Measurements from ENCODE around the gene NQO2.
A peak's percentile ranks its signal among the peaks of the same experiment; 100 is the strongest.

NQO2 gene

DNA sequence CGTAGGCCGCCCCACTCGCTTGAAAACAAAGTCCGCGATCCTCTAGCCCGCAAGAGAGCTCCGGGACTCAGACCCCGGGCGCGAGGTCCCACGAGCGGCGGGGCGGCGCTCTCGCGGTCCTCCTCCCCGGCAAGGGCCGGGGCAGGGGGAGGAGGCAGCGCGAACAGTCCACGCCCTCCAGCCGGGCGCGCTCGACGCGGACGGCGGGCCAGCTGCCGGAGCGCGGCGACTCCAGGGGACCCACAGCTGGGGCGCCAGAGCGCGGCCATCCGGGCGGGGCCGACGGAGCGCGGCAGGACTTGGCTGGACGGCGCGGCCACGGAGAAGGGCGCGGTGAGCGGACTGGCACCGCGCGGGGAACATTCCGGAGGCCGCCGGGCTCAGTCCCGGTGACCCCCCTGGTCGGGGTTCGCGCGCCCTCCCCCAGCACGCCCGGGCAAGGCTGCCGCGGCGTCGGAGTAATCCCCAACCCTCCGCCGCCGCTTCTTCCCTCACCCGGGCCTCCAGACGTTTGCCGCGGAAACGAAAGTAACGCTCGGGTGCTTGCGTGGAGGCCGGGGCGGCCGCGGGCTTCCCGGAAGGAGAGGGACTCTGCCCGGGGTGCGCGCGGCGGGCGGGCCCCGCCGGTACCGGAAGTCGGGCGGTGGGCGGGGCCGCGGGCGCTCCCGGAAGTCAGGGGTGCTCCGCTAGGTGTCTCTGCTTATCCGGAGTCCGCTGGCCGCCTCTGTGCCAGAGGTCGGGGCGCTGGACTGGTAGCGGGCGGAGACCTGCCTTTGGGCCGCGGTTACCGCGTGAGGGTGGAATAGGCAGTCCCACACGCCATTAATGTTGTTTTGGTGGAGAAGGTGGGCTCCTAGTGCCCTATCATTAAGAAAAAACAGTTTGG is 68.9 kb downstream of the NQO2 start, which contains the start of gene RIPK1 (continued):
- TF ChIP-seq, protein P1, sequence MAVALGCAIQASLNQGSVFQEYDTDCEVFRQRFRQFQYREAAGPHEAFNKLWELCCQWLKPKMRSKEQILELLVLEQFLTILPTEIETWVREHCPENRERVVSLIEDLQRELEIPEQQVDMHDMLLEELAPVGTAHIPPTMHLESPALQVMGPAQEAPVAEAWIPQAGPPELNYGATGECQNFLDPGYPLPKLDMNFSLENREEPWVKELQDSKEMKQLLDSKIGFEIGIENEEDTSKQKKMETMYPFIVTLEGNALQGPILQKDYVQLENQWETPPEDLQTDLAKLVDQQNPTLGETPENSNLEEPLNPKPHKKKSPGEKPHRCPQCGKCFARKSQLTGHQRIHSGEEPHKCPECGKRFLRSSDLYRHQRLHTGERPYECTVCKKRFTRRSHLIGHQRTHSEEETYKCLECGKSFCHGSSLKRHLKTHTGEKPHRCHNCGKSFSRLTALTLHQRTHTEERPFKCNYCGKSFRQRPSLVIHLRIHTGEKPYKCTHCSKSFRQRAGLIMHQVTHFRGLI (tag by site-specific recombination; IDR thresholded peaks at IDR 0.05): no peak
- no peak for TF ChIP-seq ZNF785 (tag by site-specific recombination; IDR thresholded peaks at IDR 0.05)
- no peak for TF ChIP-seq ZFP41 (tag by site-specific recombination; IDR thresholded peaks at IDR 0.05; ENCODE audit: borderline replicate concordance)
- no peak for TF ChIP-seq SCRT1 (tag by site-specific recombination; IDR thresholded peaks at IDR 0.05; ENCODE audit: borderline replicate concordance)
- TF ChIP-seq ZNF473 (tag by site-specific recombination; IDR thresholded peaks at IDR 0.05): no peak
- 0 out of 2 replicates have a peak, but pooled peaks have one; percentile 33 for TF ChIP-seq MEIS1 (CRISPR knock-in tag; IDR thresholded peaks at IDR 0.05; ENCODE audit: borderline replicate concordance)
- TF ChIP-seq ZNF341 (tag by site-specific recombination; IDR thresholded peaks at IDR 0.05; ENCODE audit: low read depth): peak; percentile 48; the same call in 1 of the 2 replicates
- peak; percentile 21; the same call in 1 of the 2 replicates for TF ChIP-seq ZIC2 (tag by site-specific recombination; IDR thresholded peaks at IDR 0.05)
- TF ChIP-seq ZNF776 (tag by site-specific recombination; IDR thresholded peaks at IDR 0.05; ENCODE audit: borderline replicate concordance): no peak
- no peak for TF ChIP-seq EGR2 (tag by site-specific recombination; IDR thresholded peaks at IDR 0.05; ENCODE audit: low read depth)
- TF ChIP-seq, protein P2, sequence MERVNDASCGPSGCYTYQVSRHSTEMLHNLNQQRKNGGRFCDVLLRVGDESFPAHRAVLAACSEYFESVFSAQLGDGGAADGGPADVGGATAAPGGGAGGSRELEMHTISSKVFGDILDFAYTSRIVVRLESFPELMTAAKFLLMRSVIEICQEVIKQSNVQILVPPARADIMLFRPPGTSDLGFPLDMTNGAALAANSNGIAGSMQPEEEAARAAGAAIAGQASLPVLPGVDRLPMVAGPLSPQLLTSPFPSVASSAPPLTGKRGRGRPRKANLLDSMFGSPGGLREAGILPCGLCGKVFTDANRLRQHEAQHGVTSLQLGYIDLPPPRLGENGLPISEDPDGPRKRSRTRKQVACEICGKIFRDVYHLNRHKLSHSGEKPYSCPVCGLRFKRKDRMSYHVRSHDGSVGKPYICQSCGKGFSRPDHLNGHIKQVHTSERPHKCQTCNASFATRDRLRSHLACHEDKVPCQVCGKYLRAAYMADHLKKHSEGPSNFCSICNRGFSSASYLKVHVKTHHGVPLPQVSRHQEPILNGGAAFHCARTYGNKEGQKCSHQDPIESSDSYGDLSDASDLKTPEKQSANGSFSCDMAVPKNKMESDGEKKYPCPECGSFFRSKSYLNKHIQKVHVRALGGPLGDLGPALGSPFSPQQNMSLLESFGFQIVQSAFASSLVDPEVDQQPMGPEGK (tag by site-specific recombination; IDR thresholded peaks at IDR 0.05): peak; percentile 68
- TF ChIP-seq KLF9 (tag by site-specific recombination; IDR thresholded peaks at IDR 0.05; ENCODE audit: low read depth): peak; percentile 63
- TF ChIP-seq GLI2 (tag by site-specific recombination; IDR thresholded peaks at IDR 0.05; ENCODE audit: borderline replicate concordance, low read depth): no peak
- TF ChIP-seq, protein P3, sequence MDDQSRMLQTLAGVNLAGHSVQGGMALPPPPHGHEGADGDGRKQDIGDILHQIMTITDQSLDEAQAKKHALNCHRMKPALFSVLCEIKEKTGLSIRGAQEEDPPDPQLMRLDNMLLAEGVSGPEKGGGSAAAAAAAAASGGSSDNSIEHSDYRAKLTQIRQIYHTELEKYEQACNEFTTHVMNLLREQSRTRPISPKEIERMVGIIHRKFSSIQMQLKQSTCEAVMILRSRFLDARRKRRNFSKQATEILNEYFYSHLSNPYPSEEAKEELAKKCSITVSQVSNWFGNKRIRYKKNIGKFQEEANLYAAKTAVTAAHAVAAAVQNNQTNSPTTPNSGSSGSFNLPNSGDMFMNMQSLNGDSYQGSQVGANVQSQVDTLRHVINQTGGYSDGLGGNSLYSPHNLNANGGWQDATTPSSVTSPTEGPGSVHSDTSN (CRISPR knock-in tag; IDR thresholded peaks at IDR 0.05): peak; percentile 71; the same call in 1 of the 2 replicates
- 0 out of 2 replicates have a peak, but pooled peaks have one; percentile 7 for TF ChIP-seq ZNF654 (tag by site-specific recombination; IDR thresholded peaks at IDR 0.05; ENCODE audit: low read depth)
- TF ChIP-seq ZNF433 (tag by site-specific recombination; IDR thresholded peaks at IDR 0.05; ENCODE audit: low read depth): no peak
- TF ChIP-seq, protein P4, sequence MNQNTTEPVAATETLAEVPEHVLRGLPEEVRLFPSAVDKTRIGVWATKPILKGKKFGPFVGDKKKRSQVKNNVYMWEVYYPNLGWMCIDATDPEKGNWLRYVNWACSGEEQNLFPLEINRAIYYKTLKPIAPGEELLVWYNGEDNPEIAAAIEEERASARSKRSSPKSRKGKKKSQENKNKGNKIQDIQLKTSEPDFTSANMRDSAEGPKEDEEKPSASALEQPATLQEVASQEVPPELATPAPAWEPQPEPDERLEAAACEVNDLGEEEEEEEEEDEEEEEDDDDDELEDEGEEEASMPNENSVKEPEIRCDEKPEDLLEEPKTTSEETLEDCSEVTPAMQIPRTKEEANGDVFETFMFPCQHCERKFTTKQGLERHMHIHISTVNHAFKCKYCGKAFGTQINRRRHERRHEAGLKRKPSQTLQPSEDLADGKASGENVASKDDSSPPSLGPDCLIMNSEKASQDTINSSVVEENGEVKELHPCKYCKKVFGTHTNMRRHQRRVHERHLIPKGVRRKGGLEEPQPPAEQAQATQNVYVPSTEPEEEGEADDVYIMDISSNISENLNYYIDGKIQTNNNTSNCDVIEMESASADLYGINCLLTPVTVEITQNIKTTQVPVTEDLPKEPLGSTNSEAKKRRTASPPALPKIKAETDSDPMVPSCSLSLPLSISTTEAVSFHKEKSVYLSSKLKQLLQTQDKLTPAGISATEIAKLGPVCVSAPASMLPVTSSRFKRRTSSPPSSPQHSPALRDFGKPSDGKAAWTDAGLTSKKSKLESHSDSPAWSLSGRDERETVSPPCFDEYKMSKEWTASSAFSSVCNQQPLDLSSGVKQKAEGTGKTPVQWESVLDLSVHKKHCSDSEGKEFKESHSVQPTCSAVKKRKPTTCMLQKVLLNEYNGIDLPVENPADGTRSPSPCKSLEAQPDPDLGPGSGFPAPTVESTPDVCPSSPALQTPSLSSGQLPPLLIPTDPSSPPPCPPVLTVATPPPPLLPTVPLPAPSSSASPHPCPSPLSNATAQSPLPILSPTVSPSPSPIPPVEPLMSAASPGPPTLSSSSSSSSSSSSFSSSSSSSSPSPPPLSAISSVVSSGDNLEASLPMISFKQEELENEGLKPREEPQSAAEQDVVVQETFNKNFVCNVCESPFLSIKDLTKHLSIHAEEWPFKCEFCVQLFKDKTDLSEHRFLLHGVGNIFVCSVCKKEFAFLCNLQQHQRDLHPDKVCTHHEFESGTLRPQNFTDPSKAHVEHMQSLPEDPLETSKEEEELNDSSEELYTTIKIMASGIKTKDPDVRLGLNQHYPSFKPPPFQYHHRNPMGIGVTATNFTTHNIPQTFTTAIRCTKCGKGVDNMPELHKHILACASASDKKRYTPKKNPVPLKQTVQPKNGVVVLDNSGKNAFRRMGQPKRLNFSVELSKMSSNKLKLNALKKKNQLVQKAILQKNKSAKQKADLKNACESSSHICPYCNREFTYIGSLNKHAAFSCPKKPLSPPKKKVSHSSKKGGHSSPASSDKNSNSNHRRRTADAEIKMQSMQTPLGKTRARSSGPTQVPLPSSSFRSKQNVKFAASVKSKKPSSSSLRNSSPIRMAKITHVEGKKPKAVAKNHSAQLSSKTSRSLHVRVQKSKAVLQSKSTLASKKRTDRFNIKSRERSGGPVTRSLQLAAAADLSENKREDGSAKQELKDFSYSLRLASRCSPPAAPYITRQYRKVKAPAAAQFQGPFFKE (tag by site-specific recombination; IDR thresholded peaks at IDR 0.05; ENCODE audit: borderline replicate concordance): no peak
- TF ChIP-seq ZNF169 (tag by site-specific recombination; IDR thresholded peaks at IDR 0.05): no peak
- TF ChIP-seq, protein P5, sequence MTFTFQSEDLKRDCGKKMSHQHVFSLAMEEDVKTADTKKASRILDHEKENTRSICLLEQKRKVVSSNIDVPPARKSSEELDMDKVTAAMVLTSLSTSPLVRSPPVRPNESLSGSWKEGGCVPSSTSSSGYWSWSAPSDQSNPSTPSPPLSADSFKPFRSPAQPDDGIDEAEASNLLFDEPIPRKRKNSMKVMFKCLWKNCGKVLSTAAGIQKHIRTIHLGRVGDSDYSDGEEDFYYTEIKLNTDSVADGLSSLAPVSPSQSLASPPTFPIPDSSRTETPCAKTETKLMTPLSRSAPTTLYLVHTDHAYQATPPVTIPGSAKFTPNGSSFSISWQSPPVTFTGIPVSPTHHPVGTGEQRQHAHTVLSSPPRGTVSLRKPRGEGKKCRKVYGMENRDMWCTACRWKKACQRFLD (tag by site-specific recombination; IDR thresholded peaks at IDR 0.05): no peak
- 0 out of 2 replicates have a peak, but pooled peaks have one; percentile 17 for TF ChIP-seq ZFHX2 (tag by site-specific recombination; conservative IDR thresholded peaks at IDR 0.05)
- TF ChIP-seq ZNF585B (tag by site-specific recombination; IDR thresholded peaks at IDR 0.05): no peak
- TF ChIP-seq BCL11A (tag by site-specific recombination; IDR thresholded peaks at IDR 0.05; ENCODE audit: low read depth): peak; percentile 40; the same call in 1 of the 2 replicates
- TF ChIP-seq ZNF175 (tag by site-specific recombination; IDR thresholded peaks at IDR 0.05): no peak
- no peak for TF ChIP-seq ZNF560 (tag by site-specific recombination; IDR thresholded peaks at IDR 0.05; ENCODE audit: borderline replicate concordance)
- no peak for TF ChIP-seq ZNF23 (tag by site-specific recombination; IDR thresholded peaks at IDR 0.05; ENCODE audit: borderline replicate concordance)
